HepG2 (cell line): Measurements from ENCODE around the gene FAM234A. TPM values are rescaled to one million over a fixed set of nuclear protein-coding genes. Genes with fewer than 3 reads are reported as not detected.
"Not testable (repeated sequence)": the region's sequence is repeated elsewhere in the genome, so short reads cannot be mapped to it uniquely, and the experiment has no call there.

Experiments
- ATAC-seq: fragments of 200-7000 bp; cut with Tn5 transposase; 3 replicates; pipeline ENCODE4 v1.9.1; 2020; ENCODE audit warnings: mild to moderate bottlenecking, moderate library complexity
- BruUV-seq: library from RNA; stranded (reverse); fragments of 400-500 nt; replicated peaks from 2 replicates; lab custom pipeline; 2021; lab: Mats Ljungman, UMichigan
- CTCF ChIA-PET: fragments of 300-600 bp; formaldehyde crosslinking; extraction: SDS; loops from one replicate; lab custom pipeline; 2021; ENCODE audit warnings: low total read pairs, inconsistent platforms, low intra/inter-chr PET ratio; lab: Yijun Ruan, JAX
- POLR2A ChIA-PET: fragments of 350-600 bp; sonication (Branson Sonifier 250); formaldehyde crosslinking; loops from one replicate; lab custom pipeline; 2020; ENCODE audit warnings: antibody characterized with exemption, inconsistent platforms; lab: Yijun Ruan, JAX
- DNase-seq: peaks from one replicate; pipeline ENCODE4 v3.0.0-alpha.2; 2015; ENCODE audit warnings: low spot score
- FAIRE-seq: peaks from 3 replicates; lab custom pipeline; 2011; peaks lifted over from hg19 to GRCh38; lab: Jason Lieb, UNC
- H2AFZ ChIP-seq: one replicate; pipeline ENCODE4 v1.6.1; 2011; ENCODE audit warnings: low read length, inconsistent platforms
- H3K27ac ChIP-seq: fragments of 300-600 bp; 3 replicates; pipeline ENCODE4 v1.8.0; 2011; ENCODE audit warnings: mixed run types, mild to moderate bottlenecking, mixed read lengths, low read length, inconsistent platforms; ENCODE audit not compliant: insufficient read depth; ENCODE audit errors: extremely low read length
- H3K27me3 ChIP-seq, 2 experiments: fragments of 200-600 bp in 1 of 2; 2 replicates in 1 of 2; 3 replicates in 1 of 2; pipeline versions ENCODE4 v1.6.0 to v1.8.0; 2011; ENCODE audit warnings: low read length in 2 of 2, mild to moderate bottlenecking in 2 of 2, moderate library complexity in 2 of 2, inconsistent platforms in 1 of 2; ENCODE audit not compliant: insufficient read depth in 2 of 2, control insufficient read depth in 1 of 2
- H3K36me3 ChIP-seq, 2 experiments: fragments of 200-600 bp in 1 of 2; replicated peaks in 1 of 2; 2 replicates in 1 of 2; 3 replicates in 1 of 2; pipeline versions ENCODE4 v1.5.1 to v1.8.0; 2011; ENCODE audit warnings: low read length in 2 of 2, inconsistent platforms in 1 of 2; ENCODE audit not compliant: insufficient read depth in 2 of 2, control insufficient read depth in 1 of 2
- H3K4me1 ChIP-seq: 2 replicates; pipeline ENCODE4 v1.5.1; 2012; ENCODE audit warnings: low read length, inconsistent platforms; ENCODE audit not compliant: insufficient read depth
- H3K4me2 ChIP-seq: 2 replicates; pipeline ENCODE4 v1.6.0; 2011; ENCODE audit warnings: low read depth, low read length, inconsistent platforms
- H3K4me3 ChIP-seq, 3 experiments: fragments of 200-600 bp in 1 of 3; sonication (generic), shearing (Covaris generic) in 1 of 3; replicated peaks in 1 of 3; 2 replicates each; pipeline ENCODE4 v1.5.1; 2011 to 2016; ENCODE audit warnings: low read length in 3 of 3, inconsistent platforms in 2 of 3, low read depth in 2 of 3, mild to moderate bottlenecking in 2 of 3, control low read depth in 1 of 3, mixed read lengths in 1 of 3; ENCODE audit not compliant: insufficient read depth in 1 of 3
- H3K79me2 ChIP-seq: one replicate; pipeline ENCODE4 v1.6.1; 2011; ENCODE audit warnings: low read length, inconsistent platforms; ENCODE audit not compliant: insufficient read depth
- H3K9ac ChIP-seq: 2 replicates; pipeline ENCODE4 v1.6.0; 2011; ENCODE audit warnings: mild to moderate bottlenecking, low read depth, low read length, inconsistent platforms; ENCODE audit not compliant: insufficient read depth
- H3K9me3 ChIP-seq: 2 replicates; pipeline ENCODE4 v1.5.1; 2012; ENCODE audit warnings: mild to moderate bottlenecking, low read length
- H4K20me1 ChIP-seq: 2 replicates; pipeline ENCODE4 v1.6.0; 2011; ENCODE audit warnings: inconsistent platforms, mild to moderate bottlenecking, low read length, moderate library complexity; ENCODE audit not compliant: insufficient read depth
- ARID4A ChIP-seq: sonication (generic); formaldehyde crosslinking; IDR thresholded peaks from 2 replicates; pipeline ENCODE4 v1.5.0; 2020; ENCODE audit warnings: mild to moderate bottlenecking, missing genetic modification reagents, borderline replicate concordance
- HOXA9 ChIP-seq: sonication (generic); formaldehyde crosslinking; IDR thresholded peaks from 2 replicates; pipeline ENCODE4 v1.8.1; 2022; ENCODE audit warnings: missing genetic modification reagents, mild to moderate bottlenecking, moderate library complexity, borderline replicate concordance
- MNT ChIP-seq: fragments of 450-650 bp; IDR thresholded peaks from 2 replicates; pipeline ENCODE4 v1.6.1; 2016
- ZNF672 ChIP-seq: sonication (generic); formaldehyde crosslinking; IDR thresholded peaks from 2 replicates; pipeline ENCODE4 v1.8.1; 2022; ENCODE audit warnings: missing genetic modification reagents
- ZNF691 ChIP-seq: sonication (generic); formaldehyde crosslinking; IDR thresholded peaks from 2 replicates; pipeline ENCODE4 v1.4.0; 2020; ENCODE audit warnings: missing genetic modification reagents, low read depth, mild to moderate bottlenecking, borderline replicate concordance
- ZNF780A ChIP-seq: sonication (generic); formaldehyde crosslinking; IDR thresholded peaks from 2 replicates; pipeline ENCODE4 v1.8.0; 2022; ENCODE audit warnings: mild to moderate bottlenecking, missing genetic modification reagents, moderate library complexity
- WGBS: methylation state at CpG from one replicate; pipeline ENCODE4 v1.1.6; 2017; ENCODE audit warnings: low lambda C conversion rate; 5-methylcytosine and 5-hydroxymethylcytosine counted together
- in situ Hi-C: cut with HindIII; loops from 2 replicates; pipeline ENCODE4 v1.10.0; 2017; ENCODE audit warnings: low pct_unique_long_range_greater_than_20kb; ENCODE audit not compliant: extremely low pct_ligation_motif_present
- intact Hi-C: fragments of 100-400 bp; cut with micrococcal nuclease; formaldehyde crosslinking; loops from one replicate; pipeline ENCODE4 v1.10.0; 2022; ENCODE audit not compliant: unreplicated experiment
- polyA plus RNA-seq, 8 experiments: library from polyadenylated mRNA; depleted of rRNA in 3 of 8; stranded (reverse) in 7 of 8; unstranded in 1 of 8; fragments of >200 nt; fragmentation: Illumina TruSeq in 4 of 8; extraction: Trizol in 4 of 8; gene quantifications; 2 replicates each; pipeline versions ENCODE4 v1.2.1 to v1.2.3, GENCODE V29; 2011 to 2016; ENCODE audit warnings: low read depth in 4 of 8, missing spikeins in 1 of 8, mixed read lengths in 1 of 8; ENCODE audit not compliant: insufficient read depth in 1 of 8
- total RNA-seq, 5 experiments: library from RNA; depleted of rRNA; stranded (reverse); fragments of >200 nt; fragmentation: Illumina TruSeq; extraction: Trizol; gene quantifications; 2 replicates each; pipeline ENCODE4 v1.2.3, GENCODE V29; 2016; ENCODE audit warnings: low read depth in 1 of 5
- TF ChIP-seq, protein P1 (sequence below): sonication (generic); formaldehyde crosslinking; IDR thresholded peaks from 2 replicates; pipeline ENCODE4 v1.8.0; 2022; ENCODE audit warnings: missing genetic modification reagents, mild to moderate bottlenecking, moderate library complexity, borderline replicate concordance
- TF ChIP-seq, protein P2 (sequence below): sonication (generic); formaldehyde crosslinking; IDR thresholded peaks from 2 replicates; pipeline ENCODE4 v1.8.0; 2022; ENCODE audit warnings: mild to moderate bottlenecking, missing genetic modification reagents, moderate library complexity

Gene FAM234A
- total and polyA plus RNA-seq, 2 of the 13 experiments (the other 11 are each of a cell fraction or from before 2014, with no cell fraction given) = 29.2 to 34.4 TPM

DNA sequence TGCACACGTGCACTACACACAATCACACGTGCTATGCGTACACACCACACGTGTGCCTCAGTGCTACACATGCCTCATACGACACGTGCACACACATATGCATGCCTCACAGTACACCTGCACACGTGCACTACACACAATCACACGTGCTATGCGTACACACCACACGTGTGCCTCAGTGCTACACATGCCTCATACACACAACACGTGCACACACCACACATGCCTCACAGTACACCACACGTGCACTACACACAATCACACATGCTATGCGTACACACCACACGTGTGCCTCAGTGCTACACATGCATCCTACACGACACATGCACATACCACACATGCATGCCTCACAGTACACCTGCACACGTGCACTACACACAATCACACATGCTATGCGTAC is 32.9 kb downstream of the FAM234A start:
- CTCF ChIA-PET, H3K27ac ChIP-seq, H2AFZ ChIP-seq, in situ Hi-C loops, BruUV-seq, H3K9ac ChIP-seq, FAIRE-seq, H3K36me3 ChIP-seq, ATAC-seq, DNase-seq, H4K20me1 ChIP-seq, H3K4me2 ChIP-seq, intact Hi-C loops, H3K9me3 ChIP-seq, POLR2A ChIA-PET, H3K4me3 ChIP-seq, H3K79me2 ChIP-seq: not testable (repeated sequence)
- WGBS = 84% methylated on average over 17 of the region's 17 CpGs
- TF ChIP-seq MNT (peak; percentile 98), ZNF691 (CRISPR knock-in tag) (0 out of 2 replicates have a peak, but pooled peaks have one; percentile 12), HOXA9 (0 out of 2 replicates have a peak, but pooled peaks have one; percentile 23), ZNF672 (CRISPR knock-in tag) (0 out of 2 replicates have a peak, but pooled peaks have one; percentile 18), ZNF780A (CRISPR knock-in tag) (0 out of 2 replicates have a peak, but pooled peaks have one; percentile 31), ARID4A (CRISPR knock-in tag) (peak; percentile 14; the same call in 1 of the 2 replicates)
- TF ChIP-seq, protein P1, sequence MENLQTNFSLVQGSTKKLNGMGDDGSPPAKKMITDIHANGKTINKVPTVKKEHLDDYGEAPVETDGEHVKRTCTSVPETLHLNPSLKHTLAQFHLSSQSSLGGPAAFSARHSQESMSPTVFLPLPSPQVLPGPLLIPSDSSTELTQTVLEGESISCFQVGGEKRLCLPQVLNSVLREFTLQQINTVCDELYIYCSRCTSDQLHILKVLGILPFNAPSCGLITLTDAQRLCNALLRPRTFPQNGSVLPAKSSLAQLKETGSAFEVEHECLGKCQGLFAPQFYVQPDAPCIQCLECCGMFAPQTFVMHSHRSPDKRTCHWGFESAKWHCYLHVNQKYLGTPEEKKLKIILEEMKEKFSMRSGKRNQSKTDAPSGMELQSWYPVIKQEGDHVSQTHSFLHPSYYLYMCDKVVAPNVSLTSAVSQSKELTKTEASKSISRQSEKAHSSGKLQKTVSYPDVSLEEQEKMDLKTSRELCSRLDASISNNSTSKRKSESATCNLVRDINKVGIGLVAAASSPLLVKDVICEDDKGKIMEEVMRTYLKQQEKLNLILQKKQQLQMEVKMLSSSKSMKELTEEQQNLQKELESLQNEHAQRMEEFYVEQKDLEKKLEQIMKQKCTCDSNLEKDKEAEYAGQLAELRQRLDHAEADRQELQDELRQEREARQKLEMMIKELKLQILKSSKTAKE = peak; percentile 26; the same call in 1 of the 2 replicates
- TF ChIP-seq, protein P2, sequence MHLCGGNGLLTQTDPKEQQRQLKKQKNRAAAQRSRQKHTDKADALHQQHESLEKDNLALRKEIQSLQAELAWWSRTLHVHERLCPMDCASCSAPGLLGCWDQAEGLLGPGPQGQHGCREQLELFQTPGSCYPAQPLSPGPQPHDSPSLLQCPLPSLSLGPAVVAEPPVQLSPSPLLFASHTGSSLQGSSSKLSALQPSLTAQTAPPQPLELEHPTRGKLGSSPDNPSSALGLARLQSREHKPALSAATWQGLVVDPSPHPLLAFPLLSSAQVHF (CRISPR knock-in tag) = 0 out of 2 replicates have a peak, but pooled peaks have one; percentile 20
- H3K4me1 ChIP-seq = peaks cover 28% of the 10 kb centered on the region
- peaks cover 18 to 41% of the 10 kb centered on the region in 2 experiments; a peak in 4 of 5 replicates for H3K27me3 ChIP-seq
